ENCODE results near the gene CANT1.

The CANT1 gene

DNA sequence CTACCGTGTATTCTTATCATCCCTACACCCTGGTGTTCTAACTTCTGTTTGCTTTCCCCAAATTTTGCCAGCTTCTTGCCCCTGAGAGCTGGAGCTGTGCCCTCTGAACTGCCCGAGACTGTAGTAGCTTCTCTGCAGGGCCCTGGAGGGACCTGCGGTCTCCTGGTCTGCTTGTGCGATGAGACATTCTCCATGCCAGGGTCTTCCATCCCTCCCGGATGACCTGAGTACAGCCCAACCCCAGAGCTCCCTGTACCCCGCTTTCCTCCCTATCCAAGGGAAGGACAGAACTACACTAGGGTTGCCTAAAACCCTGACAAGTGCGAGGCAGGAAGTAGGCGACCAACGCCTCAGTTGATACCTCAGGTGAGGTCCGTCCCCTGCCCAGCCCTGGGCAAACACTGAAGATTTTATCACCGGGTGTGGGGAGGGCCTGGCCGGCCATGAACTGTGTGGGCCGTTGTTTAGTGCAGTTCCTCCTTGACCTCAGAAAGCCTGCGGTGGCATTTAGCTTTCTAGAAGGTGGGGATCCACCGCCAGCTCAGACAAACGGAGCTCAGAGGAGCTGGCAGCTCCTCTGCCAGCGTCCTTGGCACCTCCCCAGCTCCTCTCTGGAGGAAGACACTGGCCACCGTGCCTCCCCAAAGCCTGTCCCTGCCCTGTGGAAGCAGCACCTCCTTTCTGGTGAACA, 13.7 kb downstream of the CANT1 start:
- Histone ChIP-seq H3K4me1 (no peaks in the 10 kb centered on the region; the same call in 1 of the 2 replicates), H3K9me3 (no peaks in the 10 kb centered on the region), H3K27ac (no peak overlapping the region), H3K4me3 (no peak overlapping the region), H3K4me2 (no peak overlapping the region), H3K9ac (no peak overlapping the region), H3K36me3 (peaks cover 100% of the 10 kb centered on the region), H4K20me1 (peaks cover 98% of the 10 kb centered on the region), H3K27me3 (no peaks in the 10 kb centered on the region)
- TF ChIP-seq Cebpa-rat (IDR thresholded peaks at IDR 0.05): no peak

DNA sequence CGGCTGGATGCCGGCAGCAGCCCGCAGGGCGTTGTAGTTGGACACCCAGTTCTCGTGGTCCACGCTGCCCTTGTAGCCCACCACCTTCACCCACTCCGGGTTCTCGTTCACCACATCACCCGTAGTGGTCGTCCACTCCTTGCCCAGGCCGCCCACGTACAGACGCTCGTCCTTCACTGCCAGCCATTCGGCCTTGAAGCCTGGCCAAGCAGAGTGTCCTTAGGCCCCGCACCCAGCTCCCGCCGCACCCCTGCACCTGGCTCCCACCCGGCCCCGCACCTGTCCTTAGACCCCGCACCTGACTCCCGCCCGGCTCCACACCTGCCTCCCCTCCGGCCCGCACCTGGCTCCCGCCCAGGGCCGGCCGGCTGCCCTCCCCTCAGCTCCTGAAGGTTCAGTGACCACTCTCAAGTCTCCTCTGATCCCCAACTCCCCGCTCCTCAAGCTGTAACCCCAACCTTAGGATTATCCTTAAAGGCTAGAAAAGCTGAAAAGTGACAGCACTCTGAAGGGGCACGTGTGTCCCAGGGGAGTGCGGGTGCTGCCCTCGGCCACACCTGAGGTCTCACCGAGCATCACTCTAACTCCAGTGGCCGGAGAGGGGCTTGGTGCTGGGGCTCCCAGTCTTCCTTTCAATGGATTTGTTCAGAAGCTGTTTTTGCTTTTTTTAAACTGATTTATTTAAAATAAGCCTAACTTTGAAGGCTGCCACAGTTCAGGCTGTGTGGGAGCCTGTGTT, 14.4 kb downstream of the CANT1 start:
- Histone ChIP-seq H3K36me3 (peaks cover 100% of the 10 kb centered on the region), H4K20me1 (peaks cover 91% of the 10 kb centered on the region), H3K4me3 (no peak overlapping the region), H3K4me2 (no peak overlapping the region), H3K9ac (no peak overlapping the region), H3K4me1 (no peaks in the 10 kb centered on the region; the same call in 1 of the 2 replicates), H3K9me3 (no peaks in the 10 kb centered on the region), H3K27ac (no peak overlapping the region), H3K27me3 (no peaks in the 10 kb centered on the region)
- no peak for TF ChIP-seq Cebpa-rat (IDR thresholded peaks at IDR 0.05)

DNA sequence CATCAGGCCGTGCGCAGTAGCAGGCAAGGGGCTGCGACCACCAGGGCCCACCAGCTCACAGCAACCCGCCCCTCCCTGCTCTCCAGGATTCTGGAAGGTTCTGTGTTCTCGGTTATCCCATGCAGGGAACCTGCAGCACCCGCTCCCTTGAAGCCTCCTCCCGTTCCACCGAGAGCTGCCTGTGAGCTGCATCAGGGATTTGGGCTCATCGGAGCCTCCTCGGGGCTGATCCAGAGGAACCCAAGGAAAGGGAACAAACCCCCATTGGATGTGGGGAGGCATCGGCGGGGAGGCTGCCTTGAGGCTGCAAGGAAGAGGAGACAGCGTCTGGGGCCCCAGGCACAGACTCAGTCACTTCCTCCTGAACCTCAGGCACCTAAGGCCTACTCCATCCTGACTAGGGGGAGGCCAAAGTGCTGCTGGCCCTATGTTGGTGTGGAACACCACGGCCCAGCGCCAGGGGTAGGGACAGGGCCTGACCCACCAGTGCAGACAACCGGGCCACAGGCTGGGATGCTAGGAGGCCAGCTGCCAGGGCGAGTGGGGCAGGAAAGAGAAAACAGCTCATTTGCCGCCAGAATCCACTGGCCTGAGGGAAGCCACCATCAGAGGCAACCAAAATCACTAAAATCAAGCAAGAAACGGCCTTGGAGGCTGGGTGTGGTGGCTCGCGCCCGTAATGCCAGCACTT, 15.4 kb downstream of the CANT1 start:
- Histone ChIP-seq H3K4me1 (no peaks in the 10 kb centered on the region; the same call in 1 of the 2 replicates), H3K9ac (no peak overlapping the region), H4K20me1 (peaks cover 80% of the 10 kb centered on the region), H3K36me3 (peaks cover 98% of the 10 kb centered on the region), H3K9me3 (no peaks in the 10 kb centered on the region), H3K4me2 (no peak overlapping the region), H3K4me3 (no peak overlapping the region), H3K27me3 (no peaks in the 10 kb centered on the region), H3K27ac (no peak overlapping the region)
- no peak for TF ChIP-seq Cebpa-rat (IDR thresholded peaks at IDR 0.05)

DNA sequence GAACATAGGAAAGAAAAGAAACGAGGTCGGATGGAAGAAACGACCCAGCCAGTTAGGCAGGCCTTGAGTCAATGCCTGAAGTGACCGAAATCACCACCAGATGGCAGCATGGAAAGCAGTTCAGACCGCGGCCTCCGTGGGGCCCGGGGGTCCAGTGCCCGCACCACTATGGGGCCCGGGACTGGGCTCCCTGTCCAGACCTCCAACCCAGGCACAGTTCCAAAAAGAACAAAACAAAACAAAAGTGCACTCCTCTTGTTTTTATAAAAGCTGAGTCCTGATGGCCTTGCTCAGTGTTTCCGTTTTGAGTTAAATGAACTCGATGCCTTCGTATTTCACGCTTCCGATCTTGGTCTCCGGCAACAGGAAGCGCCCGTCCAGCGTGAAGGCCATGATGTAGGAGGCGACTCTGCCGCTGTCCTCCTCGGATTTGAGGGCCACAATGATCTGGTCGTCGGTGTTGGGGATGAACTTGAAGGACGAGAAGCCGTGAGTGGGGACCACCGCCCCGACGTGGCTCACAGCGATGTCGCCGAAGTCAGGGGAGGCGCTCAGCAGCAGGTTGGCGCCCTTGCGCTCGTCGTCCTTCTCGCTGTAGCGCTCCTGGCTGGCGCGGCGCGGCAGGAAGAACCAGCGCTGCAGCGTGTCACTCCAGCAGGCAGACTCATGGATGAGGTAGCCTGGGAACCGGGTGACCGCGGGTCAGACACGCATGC, 16.2 kb downstream of the CANT1 start:
- no peak overlapping the region for H3K9ac ChIP-seq
- H4K20me1 ChIP-seq: peaks cover 73% of the 10 kb centered on the region
- H3K27ac ChIP-seq: no peak overlapping the region
- peaks cover 93% of the 10 kb centered on the region for H3K36me3 ChIP-seq
- no peak overlapping the region for H3K4me3 ChIP-seq
- H3K27me3 ChIP-seq: no peaks in the 10 kb centered on the region
- peaks cover 7% of the 10 kb centered on the region for H3K4me1 ChIP-seq
- no peak for TF ChIP-seq Cebpa-rat (IDR thresholded peaks at IDR 0.05)
- no peaks in the 10 kb centered on the region for H3K9me3 ChIP-seq
- no peak overlapping the region for H3K4me2 ChIP-seq

DNA sequence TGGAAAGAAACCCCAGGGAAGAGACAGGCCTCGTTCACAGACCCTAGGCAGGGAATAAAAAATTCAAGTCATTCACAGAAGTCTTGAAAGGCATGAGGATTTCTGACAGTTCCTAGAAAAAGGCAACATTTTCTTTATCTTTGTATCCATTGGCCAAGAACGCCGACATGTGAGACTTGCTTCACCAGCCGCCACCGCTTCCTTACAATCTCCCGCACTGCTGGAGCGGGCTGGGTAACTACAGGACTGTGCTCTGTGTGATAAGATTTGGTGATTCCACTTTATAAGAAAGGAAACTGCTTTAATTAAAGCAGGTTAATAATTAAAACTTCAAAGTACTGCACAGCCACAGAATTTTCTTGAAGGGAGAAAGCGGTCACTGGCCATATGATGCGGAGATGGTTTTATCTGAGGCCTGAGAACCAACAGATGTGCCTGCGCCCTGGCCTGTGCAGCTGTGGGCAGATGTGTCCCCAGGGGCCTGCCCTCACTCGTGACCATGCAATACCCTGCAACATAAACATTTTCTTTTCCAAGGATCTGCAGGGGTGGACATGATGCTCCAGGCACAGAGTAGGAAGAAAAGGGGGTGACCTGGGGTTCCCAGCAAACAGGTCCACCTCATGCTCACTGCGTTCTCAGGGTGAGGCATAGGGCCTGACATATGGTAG, 16.9 kb downstream of the CANT1 start:
- peaks cover 66% of the 10 kb centered on the region for H4K20me1 ChIP-seq
- H3K9me3 ChIP-seq: no peaks in the 10 kb centered on the region
- H3K36me3 ChIP-seq: peaks cover 86% of the 10 kb centered on the region
- H3K4me1 ChIP-seq: peaks cover 14% of the 10 kb centered on the region
- no peak for TF ChIP-seq Cebpa-rat (IDR thresholded peaks at IDR 0.05)
- H3K27ac ChIP-seq: no peak overlapping the region
- H3K27me3 ChIP-seq: no peaks in the 10 kb centered on the region
- H3K4me3 ChIP-seq: no peak overlapping the region
- H3K9ac ChIP-seq: 0 out of 2 replicates have a peak overlapping the region, but pooled peaks have one; percentile 12
- no peak overlapping the region for H3K4me2 ChIP-seq

DNA sequence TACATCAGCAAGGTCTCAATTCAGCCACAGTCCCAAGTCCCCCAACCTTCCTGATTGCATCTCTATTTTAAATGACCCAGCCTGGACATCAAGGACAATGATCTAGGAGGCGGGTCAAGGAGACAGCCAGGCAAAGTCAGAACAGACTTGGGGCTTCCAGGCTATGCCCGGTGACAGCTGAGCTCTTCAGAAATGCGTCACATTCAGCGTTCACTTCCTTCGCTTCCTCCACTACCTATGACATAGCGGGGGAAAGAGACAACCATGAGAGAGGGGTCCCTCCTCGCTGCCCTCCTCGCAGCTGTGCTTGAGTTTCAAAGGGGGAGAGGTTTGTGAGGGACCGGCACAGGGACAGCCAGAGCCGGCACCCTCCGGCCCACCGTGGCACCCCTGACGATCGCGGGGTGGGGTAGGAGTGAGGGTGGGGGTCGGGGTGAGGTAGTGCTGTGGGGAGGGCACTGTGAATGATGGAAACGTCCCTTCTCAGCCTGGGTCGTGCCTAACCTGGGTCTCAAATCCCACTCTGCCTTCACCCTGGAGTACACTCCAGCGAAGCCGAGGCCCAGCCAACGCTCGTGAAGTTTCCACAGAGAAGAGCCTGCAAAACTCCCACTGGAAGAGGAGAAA, 17.5 kb downstream of the CANT1 start:
- peaks cover 21% of the 10 kb centered on the region for H3K4me1 ChIP-seq

DNA sequence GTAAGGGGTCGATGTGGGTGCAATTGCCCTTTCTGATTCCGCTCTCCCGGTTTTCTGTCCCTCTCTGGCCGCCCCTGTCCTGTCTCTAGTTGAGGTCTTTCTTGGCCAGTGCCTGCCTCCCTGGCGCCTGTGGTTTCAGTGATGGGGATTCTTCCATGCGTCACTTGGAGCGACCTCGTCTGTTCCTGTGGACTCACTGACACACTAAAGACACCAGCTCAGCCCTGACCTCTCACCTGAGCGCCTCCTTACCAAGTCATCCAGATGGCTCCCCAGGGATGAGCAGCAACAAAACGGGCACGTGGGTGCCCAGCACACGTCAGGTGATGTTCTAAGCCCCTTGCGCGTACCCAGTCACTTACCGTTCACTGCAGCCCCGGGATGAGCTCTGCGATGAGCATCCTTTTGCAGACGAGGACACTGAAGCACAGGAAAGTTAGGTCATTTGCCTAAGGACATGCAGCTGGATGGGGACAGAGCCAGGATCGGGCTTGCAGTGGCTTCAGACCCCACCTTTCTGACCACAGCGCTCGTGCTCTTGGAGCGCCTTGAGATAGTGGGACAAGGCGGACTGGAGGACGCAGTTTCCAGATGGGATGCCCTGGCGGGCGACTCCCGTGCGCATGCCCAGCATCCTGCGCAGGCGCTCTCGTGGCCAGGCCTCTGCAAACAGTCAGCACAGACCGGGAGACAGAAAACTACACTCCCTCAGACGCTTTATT, 18.4 kb downstream of the CANT1 start:
- H3K36me3 ChIP-seq: peaks cover 71% of the 10 kb centered on the region
- no peak overlapping the region for H3K27ac ChIP-seq
- no peak overlapping the region for H3K9ac ChIP-seq
- no peak for TF ChIP-seq Cebpa-rat (IDR thresholded peaks at IDR 0.05)
- H4K20me1 ChIP-seq: peaks cover 52% of the 10 kb centered on the region
- no peak overlapping the region for H3K4me3 ChIP-seq
- H3K27me3 ChIP-seq: no peaks in the 10 kb centered on the region
- H3K9me3 ChIP-seq: no peaks in the 10 kb centered on the region
- H3K4me2 ChIP-seq: no peak overlapping the region
- H3K4me1 ChIP-seq: peaks cover 29% of the 10 kb centered on the region

More for the DNA sequence above, 17.5 kb downstream of the CANT1 start:
- Histone ChIP-seq H3K36me3 (peaks cover 79% of the 10 kb centered on the region), H4K20me1 (peaks cover 60% of the 10 kb centered on the region), H3K9me3 (no peaks in the 10 kb centered on the region), H3K27me3 (no peaks in the 10 kb centered on the region), H3K4me2 (no peak overlapping the region), H3K4me3 (no peak overlapping the region), H3K9ac (no peak overlapping the region), H3K27ac (no peak overlapping the region)
- TF ChIP-seq Cebpa-rat (IDR thresholded peaks at IDR 0.05): no peak

DNA sequence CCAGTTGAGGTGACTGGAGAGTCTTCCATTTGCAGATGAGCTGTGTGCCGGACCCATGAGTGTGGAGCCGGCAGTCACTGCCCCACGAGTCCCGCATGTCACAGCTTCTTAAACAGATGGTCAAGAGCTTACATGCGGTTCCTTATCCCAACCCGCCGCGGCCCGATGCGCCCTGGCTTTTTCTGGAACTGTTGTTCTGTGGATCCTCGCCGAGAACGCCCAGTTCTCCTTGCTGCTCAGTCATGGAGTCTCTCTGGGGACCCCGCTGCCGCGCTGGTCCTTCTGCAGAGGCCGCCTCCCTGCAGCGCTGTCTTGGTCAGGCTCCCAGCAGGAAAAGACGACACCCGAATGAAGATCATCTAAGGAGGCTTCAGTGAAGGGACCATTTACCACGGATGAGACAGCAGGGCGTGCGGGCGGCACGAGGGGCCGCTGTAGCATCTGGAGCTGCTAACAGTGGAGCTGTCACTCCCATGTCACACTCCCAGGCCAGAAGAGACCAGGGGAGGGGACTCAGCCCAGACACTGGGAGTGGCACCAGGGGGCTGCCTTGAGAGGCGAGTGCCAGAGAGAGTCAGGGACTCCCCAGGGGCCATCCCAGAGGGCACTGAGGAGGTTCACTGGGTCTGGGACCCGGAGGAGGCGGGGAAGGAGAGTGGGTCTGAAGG, 19.1 kb downstream of the CANT1 start:
- peaks cover 64% of the 10 kb centered on the region for H3K36me3 ChIP-seq
- no peak overlapping the region for H3K4me3 ChIP-seq
- H3K27ac ChIP-seq: no peak overlapping the region
- no peak overlapping the region for H3K4me2 ChIP-seq
- no peak for TF ChIP-seq Cebpa-rat (IDR thresholded peaks at IDR 0.05)
- H3K9me3 ChIP-seq: no peaks in the 10 kb centered on the region
- no peak overlapping the region for H3K9ac ChIP-seq
- peaks cover 45% of the 10 kb centered on the region for H4K20me1 ChIP-seq
- peaks cover 36% of the 10 kb centered on the region for H3K4me1 ChIP-seq
- H3K27me3 ChIP-seq: no peaks in the 10 kb centered on the region

All from BLaER1 (cell line).